H9 (cell line): ENCODE measurements around the gene NACC2. TPM values are rescaled to one million over a fixed set of nuclear protein-coding genes. Genes with fewer than 3 reads are reported as not detected.

ENCODE experiments used
- DNase-seq: peaks from one replicate; pipeline ENCODE4 v3.0.0-alpha.2; 2017
- H2AFZ ChIP-seq: one replicate; pipeline ENCODE4 v1.6.1; 2013; ENCODE audit warnings: mild to moderate bottlenecking, low read length, control low read depth, moderate library complexity
- H2AK5ac ChIP-seq: 2 replicates; pipeline ENCODE4 v1.6.1; 2013; ENCODE audit warnings: low read length, control low read depth, mixed read lengths; ENCODE audit not compliant: insufficient read length
- H2BK120ac ChIP-seq: one replicate; pipeline ENCODE4 v1.6.1; 2013; ENCODE audit warnings: low read depth, mild to moderate bottlenecking, low read length, control low read depth, inconsistent platforms; ENCODE audit not compliant: poor library complexity, severe bottlenecking
- H2BK12ac ChIP-seq: 2 replicates; pipeline ENCODE4 v1.6.1; 2013; ENCODE audit warnings: low read length, control low read depth, mixed read lengths, low read depth; ENCODE audit not compliant: insufficient read length
- H2BK15ac ChIP-seq: 2 replicates; pipeline ENCODE4 v1.6.1; 2013; ENCODE audit warnings: low read depth, low read length, control low read depth
- H2BK20ac ChIP-seq: one replicate; pipeline ENCODE4 v1.6.1; 2013; ENCODE audit warnings: low read depth, mild to moderate bottlenecking, low read length, control low read depth, inconsistent platforms; ENCODE audit not compliant: poor library complexity, severe bottlenecking
- H2BK5ac ChIP-seq: 2 replicates; pipeline ENCODE4 v1.6.1; 2013; ENCODE audit warnings: low read length, control low read depth, mixed read lengths; ENCODE audit not compliant: insufficient read length
- H3K14ac ChIP-seq: 2 replicates; pipeline ENCODE4 v1.6.1; 2013; ENCODE audit warnings: low read length, control low read depth; ENCODE audit not compliant: insufficient read depth
- H3K18ac ChIP-seq: 2 replicates; pipeline ENCODE4 v1.6.1; 2013; ENCODE audit warnings: low read depth, mild to moderate bottlenecking, mixed read lengths, low read length, control low read depth; ENCODE audit not compliant: insufficient read length
- H3K23ac ChIP-seq: 2 replicates; pipeline ENCODE4 v1.6.1; 2013; ENCODE audit warnings: low read length, control low read depth, mixed read lengths, low read depth; ENCODE audit not compliant: insufficient read length
- H3K23me2 ChIP-seq: 2 replicates; pipeline ENCODE4 v1.6.1; 2013; ENCODE audit warnings: low read depth, mild to moderate bottlenecking, mixed read lengths, low read length, control low read depth; ENCODE audit not compliant: insufficient read length, poor library complexity, severe bottlenecking
- H3K27ac ChIP-seq: 2 replicates; pipeline ENCODE4 v1.5.1; 2013; ENCODE audit warnings: low read length, control low read depth, mixed read lengths, low read depth; ENCODE audit not compliant: insufficient read length
- H3K27me3 ChIP-seq: 2 replicates; pipeline ENCODE4 v1.6.1; 2013; ENCODE audit warnings: low read length, control low read depth, inconsistent platforms; ENCODE audit not compliant: insufficient read depth
- H3K4ac ChIP-seq: 2 replicates; pipeline ENCODE4 v1.6.1; 2013; ENCODE audit warnings: low read depth, mild to moderate bottlenecking, control low read depth, inconsistent platforms, low read length, moderate library complexity
- H3K4me1 ChIP-seq: 2 replicates; pipeline ENCODE4 v1.6.1; 2013; ENCODE audit warnings: low read length, control low read depth, inconsistent platforms; ENCODE audit not compliant: insufficient read depth
- H3K4me2 ChIP-seq: 2 replicates; pipeline ENCODE4 v1.6.1; 2013; ENCODE audit warnings: low read length, control low read depth, mixed read lengths; ENCODE audit not compliant: insufficient read length, insufficient read depth
- H3K56ac ChIP-seq: 2 replicates; pipeline ENCODE4 v1.6.1; 2013; ENCODE audit warnings: low read depth, mild to moderate bottlenecking, mixed read lengths, low read length, control low read depth; ENCODE audit not compliant: insufficient read length
- H3K79me1 ChIP-seq: 2 replicates; pipeline ENCODE4 v1.6.1; 2013; ENCODE audit warnings: low read depth, mild to moderate bottlenecking, moderate library complexity, low read length, control low read depth, inconsistent platforms; ENCODE audit not compliant: insufficient read depth, poor library complexity, severe bottlenecking
- H3K79me2 ChIP-seq: 2 replicates; pipeline ENCODE4 v1.6.1; 2013; ENCODE audit warnings: low read length, control low read depth, inconsistent platforms; ENCODE audit not compliant: insufficient read depth
- H3K9ac ChIP-seq: 2 replicates; pipeline ENCODE4 v1.6.1; 2013; ENCODE audit warnings: low read length, control low read depth, mixed read lengths; ENCODE audit not compliant: insufficient read length; ENCODE audit errors: extremely low read depth
- H3K9me3 ChIP-seq: one replicate; pipeline ENCODE4 v1.6.1; 2013; ENCODE audit warnings: low read depth, low read length, inconsistent platforms; ENCODE audit not compliant: control insufficient read depth
- H3T11ph ChIP-seq: one replicate; pipeline ENCODE4 v1.6.1; 2013; ENCODE audit warnings: mild to moderate bottlenecking, low read length, control low read depth, inconsistent platforms
- H4K20me1 ChIP-seq: one replicate; pipeline ENCODE4 v1.6.1; 2013; ENCODE audit not compliant: control insufficient read depth, insufficient read length, insufficient read depth
- H4K5ac ChIP-seq: 2 replicates; pipeline ENCODE4 v1.6.1; 2013; ENCODE audit warnings: low read depth, mild to moderate bottlenecking, mixed read lengths, low read length, control low read depth; ENCODE audit not compliant: insufficient read length
- H4K8ac ChIP-seq: replicated peaks from 2 replicates; pipeline ENCODE4 v1.6.1; 2013; ENCODE audit warnings: low read length, control low read depth, mixed read lengths, low read depth; ENCODE audit not compliant: insufficient read length
- H4K91ac ChIP-seq: 2 replicates; pipeline ENCODE4 v1.6.1; 2013; ENCODE audit warnings: low read depth, mild to moderate bottlenecking, moderate library complexity, mixed read lengths, low read length, control low read depth; ENCODE audit not compliant: insufficient read length
- H3K27ac Mint-ChIP-seq, 3 experiments: 2 replicates in 2 of 3; 3 replicates in 1 of 3; pipeline ENCODE4 v1.8.0; 2020 to 2021; ENCODE audit warnings: mixed read lengths in 3 of 3, mild to moderate bottlenecking in 1 of 3, moderate library complexity in 1 of 3
- H3K27me3 Mint-ChIP-seq: 2 replicates; pipeline ENCODE4 v1.8.0; 2021; ENCODE audit warnings: low read depth, mild to moderate bottlenecking, moderate library complexity, mixed read lengths
- H3K36me3 Mint-ChIP-seq, 3 experiments: 2 replicates in 2 of 3; 3 replicates in 1 of 3; pipeline ENCODE4 v1.8.0; 2020 to 2021; ENCODE audit warnings: low read depth in 3 of 3, mixed read lengths in 3 of 3; ENCODE audit not compliant: insufficient read depth in 1 of 3
- H3K4me1 Mint-ChIP-seq, 2 experiments: 2 replicates each; pipeline ENCODE4 v1.8.0; 2020; ENCODE audit warnings: mixed read lengths in 2 of 2
- H3K4me3 Mint-ChIP-seq, 2 experiments: 2 replicates in 1 of 2; 3 replicates in 1 of 2; pipeline ENCODE4 v1.8.0; 2020 to 2021; ENCODE audit warnings: mild to moderate bottlenecking in 2 of 2, mixed read lengths in 2 of 2, moderate library complexity in 1 of 2
- H3K9me3 Mint-ChIP-seq, 2 experiments: 2 replicates in 1 of 2; 3 replicates in 1 of 2; pipeline ENCODE4 v1.8.0; 2020; ENCODE audit warnings: mild to moderate bottlenecking in 2 of 2, mixed read lengths in 2 of 2, moderate library complexity in 1 of 2
- CTCF ChIP-seq: fragments of 200-600 bp; sonication (generic); conservative IDR thresholded peaks from 3 replicates; pipeline ENCODE4 v1.8.0; 2021; ENCODE audit warnings: antibody characterized with exemption, mild to moderate bottlenecking
- WGBS: extraction: QIAGEN DNeasy Blood & Tissue Kit; methylation state at CpG from one replicate; pipeline ENCODE4 v1.1.7; 2013; ENCODE audit warnings: missing lambda C conversion rate, low lambda C conversion rate, mixed read lengths; ENCODE audit not compliant: insufficient read length; ENCODE audit errors: extremely low coverage; 5-methylcytosine and 5-hydroxymethylcytosine counted together
- total RNA-seq: library from RNA; stranded (reverse); gene quantifications from 2 replicates; pipeline ENCODE4 v1.2.1, GENCODE V29; 2021

Gene NACC2
- total RNA-seq, 1 experiment from 2014 or later = 11.5 TPM

- H3K27ac ChIP-seq = no peak overlapping the region
- no peaks in the 10 kb centered on the region for H3K79me1 ChIP-seq
- no peaks in the 10 kb centered on the region for H4K20me1 ChIP-seq
- DNase-seq = no peak
- no peak overlapping the region for H2BK5ac ChIP-seq
- Mint-ChIP-seq H3K27me3 (peaks cover 4% of the 10 kb centered on the region), H3K36me3 (no peaks in the 10 kb centered on the region), H3K27ac (no peak overlapping the region; a peak in 1 of 7 replicates), H3K4me1 (peaks cover 10 to 30% of the 10 kb centered on the region in 2 experiments), H3K9me3 (no peaks in the 10 kb centered on the region), H3K4me3 (no peak overlapping the region)
- H3K56ac ChIP-seq = no peak overlapping the region
- TF ChIP-seq CTCF = no peak
- H2AFZ ChIP-seq = no peak overlapping the region
- no peak overlapping the region for H3K9ac ChIP-seq
- H4K91ac ChIP-seq = no peak overlapping the region
- no peak overlapping the region for H3K14ac ChIP-seq
- H2BK15ac ChIP-seq = no peak overlapping the region
- H4K8ac ChIP-seq = no peak overlapping the region
- H2BK12ac ChIP-seq = no peak overlapping the region
- no peak overlapping the region for H2BK120ac ChIP-seq
- no peaks in the 10 kb centered on the region for H3K9me3 ChIP-seq
- H3K27me3 ChIP-seq = no peaks in the 10 kb centered on the region
- H3K79me2 ChIP-seq = no peaks in the 10 kb centered on the region
- no peak overlapping the region for H3K4ac ChIP-seq
- H3K18ac ChIP-seq = no peak overlapping the region
- no peak overlapping the region for H2BK20ac ChIP-seq
- no peak overlapping the region for H3K4me2 ChIP-seq
- H3K23ac ChIP-seq = no peak overlapping the region
- no peak overlapping the region for H2AK5ac ChIP-seq
- no peak overlapping the region for H3T11ph ChIP-seq
- no peaks in the 10 kb centered on the region for H3K23me2 ChIP-seq
- no peak overlapping the region for H4K5ac ChIP-seq
- WGBS = no CpG with 5 or more reads among the region's 19 CpGs
- no peaks in the 10 kb centered on the region; the same call in 1 of the 2 replicates for H3K4me1 ChIP-seq
Observed at GRCh38 chr9:136141682-136142413, 46.8 kb upstream of the NACC2 start.
